HG03571 (cell line): ENCODE data around the gene OR51T1.

Experiments
- ATAC-seq: cut with Tn5 transposase; IDR thresholded peaks from one replicate; pipeline ENCODE4 v1.9.1; 2021; ENCODE audit not compliant: unreplicated experiment

The OR51T1 gene

GRCh38 chr11:4924239-4924638, 42.5 kb downstream of the OR51T1 start, which contains the start of gene OR51G1:
TSS of gene OR51G1 (minus strand) at chr11:4924339. CDS start at chr11:4924339, 0 bp downstream.
- no peak for ATAC-seq

- ATAC-seq, result no peak
These were observed 44.9 kb downstream of the OR51T1 start for GRCh38 chr11:4926608-4927007.
